Measurements from ENCODE around the gene TMSB10. TPM values are rescaled to one million over a fixed set of nuclear protein-coding genes. Genes with fewer than 3 reads are reported as not detected.
A peak's percentile ranks its signal among the peaks of the same experiment; 100 is the strongest.

The TMSB10 gene
- total RNA-seq, 1 donor from 2014 or later, result 15,030 TPM

DNA sequence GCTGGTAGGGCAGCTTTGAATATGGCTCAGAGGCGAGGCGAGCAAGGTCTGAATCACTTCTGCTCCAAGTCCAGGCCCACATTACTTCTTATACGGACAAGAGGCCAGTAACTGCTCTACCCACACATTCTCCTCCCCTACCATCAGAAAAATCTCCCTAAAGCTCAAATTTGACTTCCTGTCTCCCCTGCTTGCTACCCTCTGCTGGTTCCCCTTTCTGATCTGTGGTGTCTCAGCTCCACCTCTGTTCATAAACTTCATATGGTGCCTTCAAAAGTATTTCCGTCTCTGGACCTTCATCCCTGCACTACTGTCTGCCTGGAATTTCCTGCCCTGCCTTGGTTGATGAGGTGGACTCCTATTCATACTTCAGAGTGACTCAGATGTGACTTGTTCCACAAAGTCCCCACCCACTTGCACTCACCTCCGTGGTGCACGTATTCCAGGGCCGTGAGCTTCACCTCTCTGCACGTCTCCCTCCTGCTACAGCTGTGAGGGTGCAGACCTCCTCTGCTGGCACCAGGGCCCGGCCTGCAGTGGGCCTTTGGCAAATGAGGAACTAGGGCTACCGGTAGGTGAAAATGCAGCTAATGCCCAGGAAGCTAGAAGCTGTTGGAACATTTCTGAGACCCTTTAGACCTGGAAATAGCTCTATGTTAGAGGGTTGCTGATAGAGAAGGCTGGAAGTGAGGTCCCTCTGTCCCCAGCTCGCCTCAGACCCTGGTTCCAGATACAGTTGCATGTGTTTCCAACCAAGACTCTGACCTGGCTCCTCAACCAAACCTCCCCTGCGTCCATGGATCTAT, 41.0 kb downstream of the TMSB10 start:
- TF ChIP-seq, protein P1, sequence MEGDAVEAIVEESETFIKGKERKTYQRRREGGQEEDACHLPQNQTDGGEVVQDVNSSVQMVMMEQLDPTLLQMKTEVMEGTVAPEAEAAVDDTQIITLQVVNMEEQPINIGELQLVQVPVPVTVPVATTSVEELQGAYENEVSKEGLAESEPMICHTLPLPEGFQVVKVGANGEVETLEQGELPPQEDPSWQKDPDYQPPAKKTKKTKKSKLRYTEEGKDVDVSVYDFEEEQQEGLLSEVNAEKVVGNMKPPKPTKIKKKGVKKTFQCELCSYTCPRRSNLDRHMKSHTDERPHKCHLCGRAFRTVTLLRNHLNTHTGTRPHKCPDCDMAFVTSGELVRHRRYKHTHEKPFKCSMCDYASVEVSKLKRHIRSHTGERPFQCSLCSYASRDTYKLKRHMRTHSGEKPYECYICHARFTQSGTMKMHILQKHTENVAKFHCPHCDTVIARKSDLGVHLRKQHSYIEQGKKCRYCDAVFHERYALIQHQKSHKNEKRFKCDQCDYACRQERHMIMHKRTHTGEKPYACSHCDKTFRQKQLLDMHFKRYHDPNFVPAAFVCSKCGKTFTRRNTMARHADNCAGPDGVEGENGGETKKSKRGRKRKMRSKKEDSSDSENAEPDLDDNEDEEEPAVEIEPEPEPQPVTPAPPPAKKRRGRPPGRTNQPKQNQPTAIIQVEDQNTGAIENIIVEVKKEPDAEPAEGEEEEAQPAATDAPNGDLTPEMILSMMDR (conservative IDR thresholded peaks at IDR 0.05; ENCODE audit: low read depth, low read length), result no peak
- peak; percentile 87 for DNase-seq (ENCODE audit: low read depth)
- H3K4me3 ChIP-seq (ENCODE audit: low read depth, low read length), result peak overlapping the region; percentile 13

DNA sequence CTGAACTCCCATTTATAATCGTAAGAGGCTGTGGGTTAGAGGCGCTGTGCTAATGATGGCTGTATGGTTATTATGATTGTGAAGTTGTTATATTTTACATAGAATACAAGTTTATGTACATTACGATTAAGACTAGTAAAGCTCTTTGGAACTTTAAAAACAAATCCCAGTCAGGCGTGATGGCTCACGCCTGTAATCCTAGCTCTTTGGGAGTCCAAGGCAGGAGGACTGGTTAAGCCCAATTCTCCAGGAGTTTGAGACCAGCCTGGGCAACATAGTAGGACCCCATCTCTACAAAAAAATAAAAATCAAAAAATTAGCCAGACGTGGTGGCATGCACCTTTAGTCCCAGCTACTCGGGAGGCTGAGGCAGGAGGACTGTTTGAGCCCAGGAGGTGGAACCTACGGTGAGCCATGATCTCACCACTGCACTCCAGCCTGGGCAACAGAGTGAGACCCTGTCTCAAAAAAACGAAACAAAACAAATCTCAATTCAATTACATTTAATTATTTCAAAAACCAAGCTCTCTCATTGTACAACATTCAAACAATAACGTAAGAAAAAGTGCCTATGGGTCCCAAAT, 41.6 kb downstream of the TMSB10 start:
- no peak overlapping the region for H3K4me3 ChIP-seq (ENCODE audit: low read depth, low read length)
- DNase-seq (ENCODE audit: low read depth), result no peak
- TF ChIP-seq, protein P1 (conservative IDR thresholded peaks at IDR 0.05; ENCODE audit: low read depth, low read length), result no peak

DNA sequence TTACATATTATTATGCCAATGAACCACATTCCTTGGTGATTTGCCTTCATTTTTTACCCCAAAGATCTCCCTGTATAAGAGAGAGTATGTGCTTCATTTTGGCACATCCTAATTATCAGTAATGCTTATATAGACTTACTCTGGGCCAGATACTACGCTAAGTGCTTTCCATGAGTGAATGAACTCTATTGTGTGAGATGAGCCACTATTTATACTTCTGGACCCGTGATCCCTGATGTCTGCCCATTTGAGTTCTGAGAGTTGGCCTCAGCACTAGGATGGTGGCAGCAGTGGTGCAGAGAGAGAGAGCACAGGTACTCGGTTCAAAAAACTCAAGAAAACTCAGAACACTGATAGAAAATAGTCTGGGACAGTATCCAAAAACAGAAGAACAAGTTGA, 48.1 kb downstream of the TMSB10 start:
- TF ChIP-seq, protein P1 (conservative IDR thresholded peaks at IDR 0.05; ENCODE audit: low read depth, low read length), result no peak
- no peak for DNase-seq (ENCODE audit: low read depth)
- no peak overlapping the region for H3K4me3 ChIP-seq (ENCODE audit: low read depth, low read length)

DNA sequence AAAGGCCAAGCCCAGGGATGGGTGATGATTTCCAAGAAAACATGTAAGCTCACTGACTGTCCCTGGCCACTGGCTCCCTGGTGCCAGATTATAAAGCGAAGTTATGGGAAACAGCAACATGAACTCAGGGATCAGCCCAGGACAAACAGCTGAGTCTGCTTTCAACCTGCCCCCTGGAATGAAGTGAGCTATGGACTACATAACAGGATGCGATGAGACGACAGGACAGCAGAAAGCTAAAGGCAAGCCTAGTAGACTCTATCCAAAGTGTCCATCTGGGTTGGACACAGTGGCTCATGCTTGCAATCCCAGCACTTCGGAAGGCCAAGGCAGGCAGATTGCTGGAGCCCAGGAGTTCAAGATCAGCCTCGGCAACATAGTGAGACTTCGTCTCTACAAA, 48.9 kb downstream of the TMSB10 start:
- TF ChIP-seq, protein P1 (conservative IDR thresholded peaks at IDR 0.05; ENCODE audit: low read depth, low read length), result no peak
- no peak for DNase-seq (ENCODE audit: low read depth)
- H3K4me3 ChIP-seq (ENCODE audit: low read depth, low read length), result no peak overlapping the region

Other genes with a start within 250 kb of the TMSB10 start
- 0.58 and 1.5 TPM in 2 replicates for gene TRABD2A, start 24.6 kb upstream of the TMSB10 start, total RNA-seq
- gene KCMF1, start 65.5 kb downstream of the TMSB10 start, total RNA-seq, result 43.0 and 65.8 TPM in 2 replicates
- gene TCF7L1, start 227.7 kb downstream of the TMSB10 start, total RNA-seq, result 1.1 and 1.4 TPM in 2 replicates

Data from epithelial cell of proximal tubule (primary cell).